ENCODE data around the gene ING5.
"Not testable (repeated sequence)": the region's sequence is repeated elsewhere in the genome, so short reads cannot be mapped to it uniquely, and the experiment has no call there.

Gene ING5

DNA sequence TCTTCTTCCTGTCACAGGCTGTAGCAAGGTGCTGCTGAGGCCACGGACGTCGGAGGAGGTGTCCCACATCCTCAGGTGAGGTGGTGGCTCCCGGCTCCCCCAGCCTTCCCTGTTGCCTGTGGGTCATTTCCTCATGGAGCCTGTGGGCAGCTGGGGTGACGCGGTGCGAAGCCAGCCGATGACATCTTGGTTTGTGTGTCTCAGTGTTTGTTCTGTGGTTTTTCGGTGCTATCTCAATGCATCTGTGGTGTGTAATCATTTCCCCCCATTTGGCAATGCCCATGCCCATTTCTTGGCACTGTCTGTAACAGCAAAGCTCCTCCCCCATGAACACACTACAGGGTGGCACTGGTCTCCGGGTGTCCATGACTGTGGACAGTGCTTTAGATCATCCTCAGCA lies 39.2 kb downstream of the ING5 start:
- no peak for DNase-seq

- no peak for DNase-seq
These were observed 40.6 kb downstream of the ING5 start for GRCh38 chr2:241742320-241742939.

GRCh38 chr2:241743008-241743407 lies 41.2 kb downstream of the ING5 start:
- not testable (repeated sequence) for DNase-seq

DNA sequence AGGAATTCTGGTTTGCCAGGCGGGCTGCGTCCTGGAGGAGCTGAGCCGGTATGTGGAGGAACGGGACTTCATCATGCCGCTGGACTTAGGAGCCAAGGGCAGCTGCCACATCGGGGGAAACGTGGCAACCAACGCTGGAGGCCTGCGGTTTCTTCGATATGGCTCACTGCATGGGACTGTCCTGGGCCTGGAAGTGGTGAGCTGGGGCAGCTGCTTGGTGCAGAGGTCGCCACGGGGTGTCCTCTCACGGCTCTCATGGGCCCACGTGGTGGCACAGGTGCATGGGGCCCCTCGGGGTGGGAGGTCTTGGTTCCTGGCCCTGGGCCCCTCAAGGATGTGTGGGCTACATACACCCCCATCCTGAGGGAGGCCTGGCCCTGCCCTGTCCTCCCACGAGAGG lies 41.8 kb downstream of the ING5 start:
- DNase-seq, result no peak

GRCh38 chr2:241744028-241744754 lies 42.4 kb downstream of the ING5 start:
- DNase-seq, result no peak

- no peak for DNase-seq
These were observed 43.4 kb downstream of the ING5 start for GRCh38 chr2:241745276-241745675.

GRCh38 chr2:241746084-241746483 lies 44.2 kb downstream of the ING5 start:
- DNase-seq, result no peak

DNA sequence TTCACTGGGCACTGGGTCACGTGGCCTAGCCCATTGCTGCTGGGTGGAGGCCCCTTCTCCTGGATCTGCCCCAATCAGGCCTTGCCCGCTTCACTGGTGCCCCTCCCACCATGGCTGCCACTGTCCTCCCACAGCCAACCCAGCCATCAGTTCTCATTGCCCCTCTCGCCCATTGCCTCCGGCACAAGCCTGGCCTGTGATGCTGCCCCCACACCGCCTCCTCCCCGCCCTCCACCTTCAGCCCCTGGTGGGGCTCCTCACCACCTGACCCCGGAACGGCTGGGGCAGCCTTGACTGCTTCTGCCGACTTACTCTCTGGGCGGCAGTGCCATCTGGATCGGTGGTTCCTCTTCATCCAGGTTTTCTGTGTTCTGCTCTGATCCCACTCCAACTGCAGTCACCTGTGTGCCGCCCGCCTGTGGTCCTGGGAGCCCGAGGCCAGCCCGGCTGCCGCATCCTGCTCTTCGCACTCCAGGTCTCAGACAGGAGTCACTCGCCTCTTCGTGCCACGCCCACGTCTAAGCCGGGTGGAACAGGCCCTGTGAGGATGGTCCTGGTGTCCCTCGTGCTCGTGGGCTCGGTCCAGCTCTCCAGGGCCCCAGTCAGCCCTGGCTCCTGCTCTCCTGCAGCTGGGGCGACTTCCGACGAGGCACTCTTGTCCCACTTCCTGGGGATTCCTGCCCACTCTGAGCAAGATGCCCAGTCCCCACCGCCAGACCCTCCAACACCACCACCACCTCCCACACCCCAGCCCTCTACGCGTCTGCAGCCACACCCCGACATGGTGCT lies 46.8 kb downstream of the ING5 start:
- no peak for DNase-seq

DNA sequence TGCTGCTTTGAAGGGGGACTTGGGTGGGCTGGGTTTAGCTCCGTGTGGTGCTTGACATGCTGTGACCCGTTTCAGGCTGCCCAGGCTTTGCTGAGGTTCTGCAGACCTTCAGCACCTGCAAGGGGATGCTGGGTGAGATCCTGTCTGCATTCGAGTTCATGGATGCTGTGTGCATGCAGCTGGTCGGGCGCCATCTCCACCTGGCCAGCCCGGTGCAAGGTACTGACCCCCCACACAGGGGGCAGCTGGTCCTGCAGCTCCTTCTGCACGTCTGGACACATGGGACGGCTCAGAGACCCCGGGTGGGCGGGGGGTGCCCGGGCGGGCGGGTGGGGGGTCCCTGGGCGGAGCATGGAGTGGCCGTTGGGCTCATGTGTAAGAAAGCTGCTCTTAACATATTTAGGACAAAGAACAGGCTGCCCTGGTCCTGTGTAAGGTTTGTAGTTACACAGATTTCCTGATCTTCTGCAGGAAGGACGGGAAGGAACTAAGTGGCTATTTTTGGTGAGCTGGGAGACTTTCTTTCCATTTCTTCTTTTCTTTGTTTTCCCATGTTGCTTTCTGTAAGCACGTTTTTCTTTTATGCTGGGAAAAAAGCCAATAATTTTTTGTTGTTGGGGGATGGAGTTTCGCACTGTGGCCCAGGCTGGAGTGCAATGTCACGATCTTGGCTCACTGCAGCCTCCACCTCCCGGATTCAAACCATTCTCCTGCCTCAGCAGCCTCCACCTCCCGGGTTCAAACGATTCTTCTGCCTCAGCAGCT lies 48.4 kb downstream of the ING5 start:
- no peak for DNase-seq

DNA sequence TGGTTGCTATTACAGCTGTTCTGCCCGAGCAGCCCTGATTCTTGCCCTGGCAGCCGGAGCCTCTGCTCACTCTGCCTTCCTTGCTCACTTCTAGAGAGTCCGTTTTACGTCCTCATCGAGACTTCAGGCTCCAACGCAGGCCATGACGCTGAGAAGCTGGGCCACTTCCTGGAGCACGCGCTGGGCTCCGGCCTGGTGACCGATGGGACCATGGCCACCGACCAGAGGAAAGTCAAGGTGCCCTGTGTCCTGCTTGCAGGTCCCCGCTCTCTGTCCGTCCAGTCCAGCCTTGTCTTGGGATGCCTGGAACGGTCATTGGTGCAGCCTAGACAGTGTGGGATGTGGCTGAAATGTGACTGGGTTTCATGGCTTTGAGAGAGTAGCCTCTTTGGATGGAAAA lies 49.3 kb downstream of the ING5 start:
- DNase-seq, result no peak

- DNase-seq, result no peak
These were observed 49.9 kb downstream of the ING5 start for GRCh38 chr2:241751776-241752175.

- no peak for DNase-seq
These were observed 50.4 kb downstream of the ING5 start for GRCh38 chr2:241752253-241752652.

- DNase-seq, result no peak
These were observed 50.9 kb downstream of the ING5 start for GRCh38 chr2:241752689-241753276.

GRCh38 chr2:241753493-241753892 lies 51.7 kb downstream of the ING5 start:
- DNase-seq, result no peak

GRCh38 chr2:241754042-241754441 lies 52.2 kb downstream of the ING5 start:
- DNase-seq, result no peak

- DNase-seq, result no peak
These were observed 53.3 kb downstream of the ING5 start for GRCh38 chr2:241755166-241755565.

GRCh38 chr2:241755777-241756176 lies 53.9 kb downstream of the ING5 start:
- DNase-seq, result no peak

GRCh38 chr2:241759067-241759807 lies 57.4 kb downstream of the ING5 start:
- DNase-seq, result peak; percentile 2

DNA sequence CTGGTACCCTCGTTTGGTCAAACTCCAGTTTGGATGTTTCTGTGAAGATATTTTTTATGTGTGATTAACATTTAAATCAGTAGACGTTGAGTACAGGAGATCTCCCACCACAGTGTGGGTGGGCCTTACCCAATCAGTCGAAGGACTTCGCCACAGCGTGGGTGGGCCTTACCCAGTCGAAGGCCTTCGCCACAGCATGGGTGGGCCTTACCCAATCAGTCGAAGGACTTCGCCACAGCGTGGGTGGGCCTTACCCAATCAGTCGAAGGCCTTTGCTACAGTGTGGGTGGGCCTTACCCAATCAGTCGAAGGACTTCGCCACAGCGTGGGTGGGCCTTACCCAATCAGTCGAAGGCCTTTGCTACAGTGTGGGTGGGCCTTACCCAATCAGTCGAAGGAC lies 58.1 kb downstream of the ING5 start:
- not testable (repeated sequence) for DNase-seq

- DNase-seq, result peak; percentile 22
These were observed 58.5 kb downstream of the ING5 start for GRCh38 chr2:241760301-241760771.

DNA sequence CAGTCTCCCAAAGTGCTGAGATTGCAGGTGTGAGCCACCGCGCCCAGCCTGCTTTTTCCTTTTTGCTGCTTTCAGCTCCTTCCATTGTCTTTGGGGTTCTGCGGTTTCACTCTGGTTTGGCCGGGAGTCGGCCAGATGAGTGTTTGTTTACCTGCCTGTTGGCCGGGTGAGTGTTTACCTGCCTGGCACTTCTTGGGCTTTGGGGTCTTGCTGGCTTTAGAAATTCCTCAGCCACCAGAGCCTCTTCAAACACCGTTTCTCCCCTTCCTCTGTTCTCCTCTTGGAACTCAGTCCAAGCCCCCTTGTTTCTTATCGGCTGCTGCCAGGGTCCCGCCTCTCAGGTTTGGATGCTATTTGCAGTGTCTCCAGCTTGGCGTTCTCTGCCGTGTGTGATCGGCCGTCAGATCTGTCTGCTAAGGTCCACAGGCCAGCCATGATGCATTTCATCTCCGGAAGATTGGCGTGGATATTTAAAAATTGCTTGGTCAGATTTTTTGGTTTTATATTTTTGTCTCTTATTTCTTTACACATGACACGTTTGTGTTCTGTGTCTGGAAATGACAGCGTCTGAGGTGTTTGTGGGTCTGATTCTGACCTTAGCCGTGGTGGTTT lies 60.6 kb downstream of the ING5 start:
- DNase-seq, result peak; percentile 14

All from femur (tissue), 1 donor.